Neuron (in vitro differentiated cells): ENCODE results near the gene KREMEN2.
"Not testable (repeated sequence)": the region's sequence is repeated elsewhere in the genome, so short reads cannot be mapped to it uniquely, and the experiment has no call there.

ENCODE experiments used
- H2AFZ ChIP-seq: one replicate; pipeline ENCODE4 v1.6.1; 2013; ENCODE audit warnings: low read depth, mild to moderate bottlenecking, inconsistent platforms, low read length, moderate library complexity
- H3K27me3 ChIP-seq: one replicate; pipeline ENCODE4 v1.6.1; 2013; ENCODE audit warnings: low read length; ENCODE audit not compliant: insufficient read depth
- H3K36me3 ChIP-seq: one replicate; pipeline ENCODE4 v1.6.1; 2013; ENCODE audit warnings: low read length; ENCODE audit not compliant: insufficient read depth
- H3K4me1 ChIP-seq: one replicate; pipeline ENCODE4 v1.6.1; 2013; ENCODE audit warnings: low read length; ENCODE audit not compliant: insufficient read depth
- H3K4me3 ChIP-seq: 2 replicates; pipeline ENCODE4 v1.5.1; 2013; ENCODE audit warnings: mild to moderate bottlenecking, low read length, moderate library complexity
- H3K9me3 ChIP-seq: one replicate; pipeline ENCODE4 v1.6.1; 2013; ENCODE audit warnings: low read length

Gene KREMEN2

GRCh38 chr16:2931231-2931914 lies 32.7 kb upstream of the KREMEN2 start:
- not testable (repeated sequence) for H2AFZ ChIP-seq, H3K9me3 ChIP-seq, H3K4me3 ChIP-seq, H3K27me3 ChIP-seq, H3K36me3 ChIP-seq, H3K4me1 ChIP-seq

DNA sequence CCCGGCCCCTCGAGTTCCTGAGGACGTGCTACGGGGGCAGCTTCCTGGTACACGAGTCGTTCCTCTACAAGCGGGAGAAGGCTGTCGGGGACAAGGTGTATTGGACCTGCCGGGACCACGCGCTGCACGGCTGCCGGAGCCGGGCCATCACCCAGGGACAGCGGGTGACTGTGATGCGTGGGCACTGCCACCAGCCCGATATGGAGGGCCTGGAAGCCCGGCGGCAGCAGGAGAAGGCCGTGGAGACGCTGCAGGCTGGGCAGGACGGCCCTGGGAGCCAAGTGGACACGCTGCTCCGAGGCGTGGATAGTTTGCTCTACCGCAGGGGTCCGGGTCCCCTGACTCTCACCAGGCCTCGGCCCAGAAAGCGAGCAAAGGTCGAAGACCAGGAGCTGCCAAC lies 30.9 kb upstream of the KREMEN2 start:
- H2AFZ ChIP-seq: no peak overlapping the region
- no peaks in the 10 kb centered on the region for H3K9me3 ChIP-seq
- H3K4me3 ChIP-seq: no peak overlapping the region
- no peaks in the 10 kb centered on the region for H3K27me3 ChIP-seq
- H3K36me3 ChIP-seq: peaks cover 16% of the 10 kb centered on the region
- H3K4me1 ChIP-seq: no peaks in the 10 kb centered on the region

DNA sequence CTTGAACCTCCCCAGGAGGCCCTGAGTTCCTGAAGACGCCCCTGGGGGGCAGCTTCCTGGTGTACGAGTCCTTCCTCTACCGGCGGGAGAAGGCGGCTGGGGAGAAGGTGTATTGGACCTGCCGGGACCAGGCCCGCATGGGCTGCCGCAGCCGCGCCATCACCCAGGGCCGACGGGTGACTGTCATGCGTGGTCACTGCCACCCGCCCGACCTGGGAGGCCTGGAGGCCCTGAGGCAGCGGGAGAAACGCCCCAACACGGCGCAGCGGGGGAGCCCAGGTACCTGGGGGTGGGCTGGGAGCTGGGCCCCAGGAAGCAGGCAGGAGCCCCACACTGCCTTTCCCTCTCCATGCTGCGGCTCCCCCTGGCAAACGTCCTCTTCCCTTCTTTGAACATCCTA lies 30.4 kb upstream of the KREMEN2 start:
- Histone ChIP-seq H3K27me3 (no peaks in the 10 kb centered on the region), H3K4me1 (no peaks in the 10 kb centered on the region), H2AFZ (no peak overlapping the region), H3K9me3 (no peaks in the 10 kb centered on the region), H3K36me3 (peaks cover 19% of the 10 kb centered on the region), H3K4me3 (no peak overlapping the region)

DNA sequence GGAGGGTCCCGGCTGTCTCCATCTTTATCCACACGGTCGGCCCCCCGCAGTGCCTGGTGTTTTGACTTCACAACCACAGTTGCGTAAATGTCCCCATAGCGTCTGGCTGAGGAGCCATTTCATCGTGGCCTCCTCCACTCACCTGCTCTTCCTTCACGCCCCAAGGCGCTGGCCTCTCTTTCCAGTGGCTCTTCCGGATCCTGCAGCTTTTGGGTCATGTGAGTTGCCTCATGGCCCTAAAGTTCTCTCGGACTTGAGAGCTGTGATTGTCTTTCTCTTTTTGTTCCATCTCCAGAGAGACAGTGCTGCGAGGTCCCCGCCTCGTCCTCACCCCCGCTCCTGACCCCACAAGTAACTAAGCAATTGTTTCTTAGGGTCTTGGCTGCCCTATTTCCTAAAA lies 29.6 kb upstream of the KREMEN2 start:
- no peaks in the 10 kb centered on the region for H3K4me1 ChIP-seq
- H3K9me3 ChIP-seq: no peaks in the 10 kb centered on the region
- no peaks in the 10 kb centered on the region for H3K27me3 ChIP-seq
- peaks cover 24% of the 10 kb centered on the region for H3K36me3 ChIP-seq
- H3K4me3 ChIP-seq: no peak overlapping the region
- H2AFZ ChIP-seq: no peak overlapping the region

- H2AFZ ChIP-seq: no peak overlapping the region
- peaks cover 41% of the 10 kb centered on the region for H3K36me3 ChIP-seq
- no peak overlapping the region for H3K4me3 ChIP-seq
- no peaks in the 10 kb centered on the region for H3K4me1 ChIP-seq
- H3K9me3 ChIP-seq: no peaks in the 10 kb centered on the region
- no peaks in the 10 kb centered on the region for H3K27me3 ChIP-seq
Observed at GRCh38 chr16:2936436-2937011, 27.6 kb upstream of the KREMEN2 start.

DNA sequence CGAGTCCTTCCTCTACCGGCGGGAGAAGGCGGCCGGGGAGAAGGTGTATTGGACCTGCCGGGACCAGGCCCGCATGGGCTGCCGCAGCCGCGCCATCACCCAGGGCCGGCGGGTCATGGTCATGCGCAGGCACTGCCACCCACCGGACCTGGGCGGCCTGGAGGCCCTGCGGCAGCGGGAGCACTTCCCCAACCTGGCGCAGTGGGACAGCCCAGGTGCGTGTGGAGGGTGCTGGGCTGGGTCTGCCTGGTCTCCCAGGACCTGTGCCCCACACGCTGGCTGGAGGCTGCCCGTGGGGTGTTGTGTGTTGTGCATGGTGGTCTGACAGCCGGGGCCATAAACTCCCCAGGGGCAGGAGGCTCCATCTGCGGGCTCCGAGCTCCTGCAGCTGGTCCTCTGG lies 26.9 kb upstream of the KREMEN2 start:
- Histone ChIP-seq H2AFZ (no peak overlapping the region), H3K4me1 (no peaks in the 10 kb centered on the region), H3K4me3 (no peak overlapping the region), H3K9me3 (no peaks in the 10 kb centered on the region), H3K27me3 (no peaks in the 10 kb centered on the region), H3K36me3 (peaks cover 42% of the 10 kb centered on the region)

DNA sequence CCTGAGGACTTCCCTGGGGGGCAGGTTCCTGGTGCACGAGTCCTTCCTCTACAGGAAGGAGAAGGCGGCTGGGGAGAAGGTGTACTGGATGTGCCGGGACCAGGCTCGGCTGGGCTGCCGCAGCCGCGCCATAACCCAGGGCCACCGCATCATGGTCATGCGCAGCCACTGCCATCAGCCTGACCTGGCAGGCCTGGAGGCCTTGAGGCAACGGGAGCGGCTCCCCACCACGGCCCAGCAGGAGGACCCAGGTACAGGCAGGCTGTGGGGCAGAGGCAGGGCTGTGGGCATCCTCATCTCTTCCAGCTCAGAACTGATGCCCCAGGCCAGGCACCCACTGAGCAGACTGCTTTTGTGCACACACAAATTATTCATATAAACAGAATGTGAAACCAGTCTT lies 25.9 kb upstream of the KREMEN2 start:
- no peak overlapping the region for H2AFZ ChIP-seq
- peaks cover 45% of the 10 kb centered on the region for H3K36me3 ChIP-seq
- H3K27me3 ChIP-seq: no peaks in the 10 kb centered on the region
- H3K4me1 ChIP-seq: no peaks in the 10 kb centered on the region
- no peaks in the 10 kb centered on the region for H3K9me3 ChIP-seq
- no peak overlapping the region for H3K4me3 ChIP-seq

DNA sequence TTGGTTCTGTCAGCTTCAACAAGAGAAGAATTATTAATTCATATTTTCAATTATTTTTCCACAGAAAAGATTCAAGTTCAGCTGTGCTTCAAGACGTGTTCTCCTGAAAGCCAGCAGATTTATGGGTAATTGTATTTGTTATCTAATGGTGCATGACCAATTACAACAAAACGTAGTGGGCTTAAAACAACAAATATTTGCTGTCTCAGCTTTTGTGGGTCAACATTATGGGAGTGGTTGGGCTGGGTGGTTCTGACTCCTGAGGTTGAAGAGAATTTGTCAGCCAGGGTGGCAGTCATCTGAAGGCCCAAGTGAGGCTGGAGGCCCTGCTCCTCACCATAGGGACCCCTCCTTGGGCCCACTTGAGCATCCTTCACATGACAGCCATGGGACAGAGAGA lies 24.1 kb upstream of the KREMEN2 start:
- Histone ChIP-seq H3K9me3 (no peaks in the 10 kb centered on the region), H3K36me3 (peaks cover 46% of the 10 kb centered on the region), H3K4me1 (no peaks in the 10 kb centered on the region), H3K27me3 (no peaks in the 10 kb centered on the region), H2AFZ (no peak overlapping the region), H3K4me3 (no peak overlapping the region)

DNA sequence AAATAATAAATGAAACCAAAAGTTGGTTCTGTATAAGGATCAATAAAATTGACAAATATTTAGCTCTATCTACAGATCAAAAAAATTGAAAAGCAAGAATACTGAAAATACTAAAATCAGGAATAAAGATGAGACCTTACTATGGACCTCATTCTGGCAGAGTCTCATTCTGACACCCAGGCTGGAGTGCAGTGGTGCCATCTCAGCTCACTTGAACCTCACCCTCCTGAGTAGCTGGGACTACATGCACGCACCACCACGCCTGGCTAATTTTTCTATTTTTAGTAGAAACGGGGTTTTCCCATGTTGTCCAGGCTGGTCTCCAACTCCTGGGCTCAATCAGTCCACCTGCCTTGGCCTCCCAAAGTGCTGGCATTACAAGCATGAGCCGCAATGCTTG lies 22.0 kb upstream of the KREMEN2 start:
- H3K36me3 ChIP-seq: peaks cover 45% of the 10 kb centered on the region
- no peaks in the 10 kb centered on the region for H3K9me3 ChIP-seq
- H3K4me1 ChIP-seq: no peaks in the 10 kb centered on the region
- no peaks in the 10 kb centered on the region for H3K27me3 ChIP-seq
- no peak overlapping the region for H3K4me3 ChIP-seq
- no peak overlapping the region for H2AFZ ChIP-seq

DNA sequence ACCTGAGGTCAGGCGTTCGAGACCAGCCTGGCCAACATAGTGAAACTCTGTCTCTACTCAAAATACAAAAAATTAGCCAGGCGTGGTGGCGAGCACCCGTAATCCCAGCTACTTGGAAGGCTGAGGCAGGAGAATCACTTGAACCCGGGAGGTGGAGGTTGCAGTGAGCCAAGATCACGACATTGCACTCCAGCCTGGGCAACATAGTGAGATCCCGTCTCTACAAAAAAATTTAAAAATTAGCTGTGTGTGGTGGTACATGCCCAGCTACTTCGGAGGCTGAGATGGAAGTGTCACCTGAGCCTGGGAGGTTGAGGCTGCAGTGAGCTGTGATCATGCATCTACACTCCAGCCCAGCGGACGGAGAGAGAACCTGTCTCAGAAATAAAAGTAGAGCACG lies 20.4 kb upstream of the KREMEN2 start:
- not testable (repeated sequence) for H3K4me1 ChIP-seq, H3K4me3 ChIP-seq, H3K9me3 ChIP-seq, H2AFZ ChIP-seq, H3K27me3 ChIP-seq
- peaks cover 38% of the 10 kb centered on the region for H3K36me3 ChIP-seq

DNA sequence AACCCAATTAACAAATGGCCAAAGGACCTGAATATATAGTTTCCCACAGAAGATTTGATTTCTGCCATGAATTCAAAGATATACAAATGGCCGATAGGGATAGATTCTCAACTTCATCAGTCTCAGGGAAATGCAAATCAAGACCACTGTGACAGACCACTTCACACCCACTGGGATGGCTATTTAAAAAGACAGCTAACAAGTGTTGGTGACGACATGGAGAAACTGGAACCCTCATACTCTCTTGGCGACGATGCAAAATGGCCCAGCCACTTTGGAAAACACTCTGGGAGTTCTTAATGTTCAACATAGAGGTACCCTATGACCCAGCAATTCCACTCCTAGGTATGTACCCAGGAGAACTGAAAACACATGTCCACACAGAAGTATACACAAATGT lies 17.4 kb upstream of the KREMEN2 start:
- H3K4me3 ChIP-seq: no peak overlapping the region
- H2AFZ ChIP-seq: no peak overlapping the region
- H3K9me3 ChIP-seq: no peaks in the 10 kb centered on the region
- peaks cover 24% of the 10 kb centered on the region for H3K36me3 ChIP-seq
- H3K27me3 ChIP-seq: no peaks in the 10 kb centered on the region
- no peaks in the 10 kb centered on the region for H3K4me1 ChIP-seq

DNA sequence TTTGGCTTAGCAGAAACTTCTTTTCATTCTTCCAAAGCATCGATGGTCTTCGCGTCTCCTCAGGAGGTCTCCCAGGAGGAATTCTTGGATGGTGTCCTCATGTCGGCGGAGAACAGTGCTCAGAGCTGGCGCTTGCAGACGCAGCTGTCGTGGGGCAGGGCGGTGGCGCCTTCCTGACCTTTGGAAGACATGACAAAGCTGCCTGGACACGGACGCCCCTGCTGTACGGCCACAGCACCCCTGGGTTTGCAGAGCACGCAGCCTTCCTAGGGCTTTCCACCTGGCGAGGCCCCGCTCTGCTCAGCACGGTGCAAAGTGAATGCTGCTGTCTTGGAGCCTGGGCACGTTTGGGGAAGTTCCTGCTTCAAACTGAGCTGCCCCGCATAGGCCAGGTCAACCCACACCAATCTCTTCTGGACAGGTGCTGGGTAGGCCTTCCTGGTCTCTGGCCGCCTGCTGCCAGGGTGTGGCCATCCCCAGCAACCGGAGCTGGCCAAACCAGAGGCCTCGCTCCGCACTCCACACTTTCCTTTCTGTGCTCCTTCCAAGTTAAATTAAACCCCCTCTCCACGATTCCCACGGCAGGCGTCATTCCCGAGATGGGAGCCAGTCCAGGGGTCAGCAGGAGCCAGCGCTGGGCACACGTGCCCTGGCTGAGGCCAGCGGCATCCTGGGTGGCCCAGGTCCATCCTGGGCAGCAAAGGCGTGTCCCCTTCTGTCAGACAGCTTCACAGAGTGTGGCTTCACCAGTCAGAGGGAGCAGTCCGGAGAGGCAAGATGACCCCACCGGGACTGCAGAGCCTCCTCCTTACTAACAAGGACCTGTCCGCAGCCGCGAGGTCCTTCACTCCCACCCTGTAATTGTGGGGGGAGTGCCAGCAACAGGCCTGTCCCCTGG lies 15.0 kb upstream of the KREMEN2 start:
- Histone ChIP-seq H3K27me3 (no peaks in the 10 kb centered on the region), H2AFZ (no peak overlapping the region), H3K36me3 (peaks cover 18% of the 10 kb centered on the region), H3K4me1 (no peaks in the 10 kb centered on the region), H3K4me3 (no peak overlapping the region), H3K9me3 (no peaks in the 10 kb centered on the region)

- no peak overlapping the region for H3K4me3 ChIP-seq
- no peaks in the 10 kb centered on the region for H3K4me1 ChIP-seq
- H3K27me3 ChIP-seq: no peaks in the 10 kb centered on the region
Observed at GRCh38 chr16:2949705-2950352, 14.2 kb upstream of the KREMEN2 start.

More at GRCh38 chr16:2949705-2950352, 14.2 kb upstream of the KREMEN2 start:
- H3K9me3 ChIP-seq: no peaks in the 10 kb centered on the region
- H3K36me3 ChIP-seq: peaks cover 16% of the 10 kb centered on the region
- no peak overlapping the region for H2AFZ ChIP-seq
